HepG2 (cell line): ENCODE results near the gene IGFN1. TPM values are rescaled to one million over a fixed set of nuclear protein-coding genes. Genes with fewer than 3 reads are reported as not detected.

ENCODE experiments used
- ATAC-seq: fragments of 200-7000 bp; cut with Tn5 transposase; 3 replicates; pipeline ENCODE4 v1.9.1; 2020; ENCODE audit warnings: mild to moderate bottlenecking, moderate library complexity
- BruUV-seq: library from RNA; stranded (reverse); fragments of 400-500 nt; replicated peaks from 2 replicates; lab custom pipeline; 2021; lab: Mats Ljungman, UMichigan
- CTCF ChIA-PET: fragments of 300-600 bp; formaldehyde crosslinking; extraction: SDS; loops from one replicate; lab custom pipeline; 2021; ENCODE audit warnings: low total read pairs, inconsistent platforms, low intra/inter-chr PET ratio; lab: Yijun Ruan, JAX
- POLR2A ChIA-PET: fragments of 350-600 bp; sonication (Branson Sonifier 250); formaldehyde crosslinking; loops from one replicate; lab custom pipeline; 2020; ENCODE audit warnings: antibody characterized with exemption, inconsistent platforms; lab: Yijun Ruan, JAX
- DNase-seq: peaks from one replicate; pipeline ENCODE4 v3.0.0-alpha.2; 2015; ENCODE audit warnings: low spot score
- FAIRE-seq: peaks from 3 replicates; lab custom pipeline; 2011; peaks lifted over from hg19 to GRCh38; lab: Jason Lieb, UNC
- H2AFZ ChIP-seq: one replicate; pipeline ENCODE4 v1.6.1; 2011; ENCODE audit warnings: low read length, inconsistent platforms
- H3K27ac ChIP-seq: fragments of 300-600 bp; 3 replicates; pipeline ENCODE4 v1.8.0; 2011; ENCODE audit warnings: mixed run types, mild to moderate bottlenecking, mixed read lengths, low read length, inconsistent platforms; ENCODE audit not compliant: insufficient read depth; ENCODE audit errors: extremely low read length
- H3K27me3 ChIP-seq, 2 experiments: fragments of 200-600 bp in 1 of 2; 2 replicates in 1 of 2; 3 replicates in 1 of 2; pipeline versions ENCODE4 v1.6.0 to v1.8.0; 2011; ENCODE audit warnings: low read length in 2 of 2, mild to moderate bottlenecking in 2 of 2, moderate library complexity in 2 of 2, inconsistent platforms in 1 of 2; ENCODE audit not compliant: insufficient read depth in 2 of 2, control insufficient read depth in 1 of 2
- H3K36me3 ChIP-seq, 2 experiments: fragments of 200-600 bp in 1 of 2; replicated peaks in 1 of 2; 2 replicates in 1 of 2; 3 replicates in 1 of 2; pipeline versions ENCODE4 v1.5.1 to v1.8.0; 2011; ENCODE audit warnings: low read length in 2 of 2, inconsistent platforms in 1 of 2; ENCODE audit not compliant: insufficient read depth in 2 of 2, control insufficient read depth in 1 of 2
- H3K4me1 ChIP-seq: 2 replicates; pipeline ENCODE4 v1.5.1; 2012; ENCODE audit warnings: low read length, inconsistent platforms; ENCODE audit not compliant: insufficient read depth
- H3K4me2 ChIP-seq: 2 replicates; pipeline ENCODE4 v1.6.0; 2011; ENCODE audit warnings: low read depth, low read length, inconsistent platforms
- H3K4me3 ChIP-seq, 3 experiments: fragments of 200-600 bp in 1 of 3; sonication (generic), shearing (Covaris generic) in 1 of 3; replicated peaks in 1 of 3; 2 replicates each; pipeline ENCODE4 v1.5.1; 2011 to 2016; ENCODE audit warnings: low read length in 3 of 3, inconsistent platforms in 2 of 3, low read depth in 2 of 3, mild to moderate bottlenecking in 2 of 3, control low read depth in 1 of 3, mixed read lengths in 1 of 3; ENCODE audit not compliant: insufficient read depth in 1 of 3
- H3K79me2 ChIP-seq: one replicate; pipeline ENCODE4 v1.6.1; 2011; ENCODE audit warnings: low read length, inconsistent platforms; ENCODE audit not compliant: insufficient read depth
- H3K9ac ChIP-seq: 2 replicates; pipeline ENCODE4 v1.6.0; 2011; ENCODE audit warnings: mild to moderate bottlenecking, low read depth, low read length, inconsistent platforms; ENCODE audit not compliant: insufficient read depth
- H3K9me3 ChIP-seq: 2 replicates; pipeline ENCODE4 v1.5.1; 2012; ENCODE audit warnings: mild to moderate bottlenecking, low read length
- H4K20me1 ChIP-seq: 2 replicates; pipeline ENCODE4 v1.6.0; 2011; ENCODE audit warnings: inconsistent platforms, mild to moderate bottlenecking, low read length, moderate library complexity; ENCODE audit not compliant: insufficient read depth
- FOSL1 ChIP-seq: sonication (generic); formaldehyde crosslinking; IDR thresholded peaks from 2 replicates; pipeline ENCODE4 v1.9.0; 2021; ENCODE audit warnings: missing genetic modification reagents, borderline replicate concordance
- GTF2F1 ChIP-seq: fragments of 150-350 bp; IDR thresholded peaks from 2 replicates; pipeline ENCODE4 v1.6.1; 2014; ENCODE audit warnings: low read length
- HIC2 ChIP-seq: sonication (generic); formaldehyde crosslinking; IDR thresholded peaks from 2 replicates; pipeline ENCODE4 v1.9.0; 2022; ENCODE audit warnings: low read depth, missing genetic modification reagents
- IKZF1 ChIP-seq: fragments of 450-650 bp; IDR thresholded peaks from 2 replicates; pipeline ENCODE4 v1.7.1; 2016
- MAZ ChIP-seq, 2 experiments: sonication (generic) in 1 of 2; formaldehyde crosslinking in 1 of 2; IDR thresholded peaks; 2 replicates each; pipeline versions ENCODE4 v1.5.0 to v1.6.1; 2012 to 2020; ENCODE audit warnings: low read depth in 2 of 2, mild to moderate bottlenecking in 2 of 2, borderline replicate concordance in 1 of 2, improper control_type of control experiment in 1 of 2, low read length in 1 of 2, missing genetic modification reagents in 1 of 2, moderate library complexity in 1 of 2
- NR2F2 ChIP-seq: IDR thresholded peaks from 2 replicates; pipeline ENCODE4 v1.6.1; 2012; ENCODE audit warnings: low read depth, inconsistent platforms, borderline replicate concordance
- NR2F6 ChIP-seq, 2 experiments: IDR thresholded peaks; 2 replicates each; pipeline ENCODE4 v1.6.1; 2016; ENCODE audit warnings: antibody characterized with exemption in 1 of 2, mild to moderate bottlenecking in 1 of 2
- NRL ChIP-seq: sonication (generic); formaldehyde crosslinking; IDR thresholded peaks from 2 replicates; pipeline ENCODE4 v1.5.0; 2020; ENCODE audit warnings: missing genetic modification reagents, mild to moderate bottlenecking, moderate library complexity, borderline replicate concordance
- POLR2G ChIP-seq: fragments of 200-400 bp; formaldehyde crosslinking; IDR thresholded peaks from 2 replicates; pipeline ENCODE4 v1.6.1; 2018; ENCODE audit warnings: mild to moderate bottlenecking, low read depth, low read length, moderate library complexity
- RFXAP ChIP-seq: sonication (generic); formaldehyde crosslinking; IDR thresholded peaks from 2 replicates; pipeline ENCODE4 v1.4.0; 2020; ENCODE audit warnings: missing genetic modification reagents, borderline replicate concordance
- SSRP1 ChIP-seq: IDR thresholded peaks from 2 replicates; pipeline ENCODE4 v1.6.1; 2016; ENCODE audit warnings: control low read depth
- TRIM24 ChIP-seq: sonication (generic); formaldehyde crosslinking; IDR thresholded peaks from 2 replicates; pipeline ENCODE4 v1.8.0; 2022; ENCODE audit warnings: mild to moderate bottlenecking, missing genetic modification reagents
- XRCC5 ChIP-seq: fragments of 200-400 bp; formaldehyde crosslinking; optimal IDR thresholded peaks from 2 replicates; pipeline ENCODE3; 2017; ENCODE audit warnings: mild to moderate bottlenecking, low read length
- ZBTB49 ChIP-seq: sonication (generic); formaldehyde crosslinking; IDR thresholded peaks from 2 replicates; pipeline ENCODE4 v1.4.0; 2020; ENCODE audit warnings: missing genetic modification reagents, borderline replicate concordance
- ZFP36 ChIP-seq: fragments of 150-350 bp; IDR thresholded peaks from 2 replicates; pipeline ENCODE4 v1.6.1; 2018; ENCODE audit warnings: borderline replicate concordance, low read length, low read depth; ENCODE audit not compliant: partially characterized antibody
- ZNF101 ChIP-seq: sonication (generic); formaldehyde crosslinking; IDR thresholded peaks from 2 replicates; pipeline ENCODE4 v1.4.0; 2020; ENCODE audit warnings: mild to moderate bottlenecking, low read depth, missing genetic modification reagents, borderline replicate concordance
- ZNF160 ChIP-seq: sonication (generic); formaldehyde crosslinking; IDR thresholded peaks from 2 replicates; pipeline ENCODE4 v1.8.0; 2022; ENCODE audit warnings: mild to moderate bottlenecking, inconsistent platforms, missing genetic modification reagents
- ZNF510 ChIP-seq: sonication (generic); formaldehyde crosslinking; IDR thresholded peaks from 2 replicates; pipeline ENCODE4 v1.4.0; 2020; ENCODE audit warnings: low read depth, mild to moderate bottlenecking, missing genetic modification reagents
- ZNF567 ChIP-seq: sonication (generic); formaldehyde crosslinking; IDR thresholded peaks from 2 replicates; pipeline ENCODE4 v1.8.1; 2023; ENCODE audit warnings: mild to moderate bottlenecking, missing genetic modification reagents, borderline replicate concordance
- ZNF597 ChIP-seq: sonication (generic); formaldehyde crosslinking; IDR thresholded peaks from 2 replicates; pipeline ENCODE4 v1.5.0; 2020; ENCODE audit warnings: missing genetic modification reagents
- WGBS: methylation state at CpG from one replicate; pipeline ENCODE4 v1.1.6; 2017; ENCODE audit warnings: low lambda C conversion rate; 5-methylcytosine and 5-hydroxymethylcytosine counted together
- in situ Hi-C: cut with HindIII; loops from 2 replicates; pipeline ENCODE4 v1.10.0; 2017; ENCODE audit warnings: low pct_unique_long_range_greater_than_20kb; ENCODE audit not compliant: extremely low pct_ligation_motif_present
- intact Hi-C: fragments of 100-400 bp; cut with micrococcal nuclease; formaldehyde crosslinking; loops from one replicate; pipeline ENCODE4 v1.10.0; 2022; ENCODE audit not compliant: unreplicated experiment
- polyA plus RNA-seq, 8 experiments: library from polyadenylated mRNA; depleted of rRNA in 3 of 8; stranded (reverse) in 7 of 8; unstranded in 1 of 8; fragments of >200 nt; fragmentation: Illumina TruSeq in 4 of 8; extraction: Trizol in 4 of 8; gene quantifications; 2 replicates each; pipeline versions ENCODE4 v1.2.1 to v1.2.3, GENCODE V29; 2011 to 2016; ENCODE audit warnings: low read depth in 4 of 8, missing spikeins in 1 of 8, mixed read lengths in 1 of 8; ENCODE audit not compliant: insufficient read depth in 1 of 8
- total RNA-seq, 5 experiments: library from RNA; depleted of rRNA; stranded (reverse); fragments of >200 nt; fragmentation: Illumina TruSeq; extraction: Trizol; gene quantifications; 2 replicates each; pipeline ENCODE4 v1.2.3, GENCODE V29; 2016; ENCODE audit warnings: low read depth in 1 of 5

The IGFN1 gene
- total and polyA plus RNA-seq, 2 of the 13 experiments (the other 11 are each of a cell fraction or from before 2014, with no cell fraction given) = 0.04 to 0.05 TPM

- no peaks in the 10 kb centered on the region for H3K9me3 ChIP-seq
- DNase-seq (no peak), FAIRE-seq (no peak), ATAC-seq (no peak)
- H3K79me2 ChIP-seq = no peaks in the 10 kb centered on the region
- ChIA-PET POLR2A (interaction anchor here (0.9 kb wide), 1 partner anchor 16 kb away, joined by 3 read pairs; no protein-coding TSS in a partner anchor), CTCF (no interaction called here)
- no peaks in the 10 kb centered on the region for H3K36me3 ChIP-seq
- no peak overlapping the region for H2AFZ ChIP-seq
- WGBS = 29% methylated on average over 6 of the region's 6 CpGs
- in situ Hi-C loops (no loop called here), intact Hi-C loops (no loop called here)
- BruUV-seq = no TSS peak
- H3K4me2 ChIP-seq = no peak overlapping the region
- H3K9ac ChIP-seq = no peak overlapping the region
- TF ChIP-seq POLR2G = no peak
- no peak for TF ChIP-seq NR2F2
- no peak for TF ChIP-seq HIC2 (CRISPR knock-in tag)
- TF ChIP-seq RFXAP = no peak
- no peak for TF ChIP-seq IKZF1
- no peak for TF ChIP-seq ZNF510 (CRISPR knock-in tag)
- TF ChIP-seq GTF2F1 = no peak
- no peak for TF ChIP-seq SSRP1 (CRISPR knock-in tag)
- no peak for TF ChIP-seq ZNF160 (CRISPR knock-in tag)
- TF ChIP-seq NRL (CRISPR knock-in tag) = no peak
- TF ChIP-seq FOSL1 = no peak
- TF ChIP-seq ZFP36 = no peak
- TF ChIP-seq ZBTB49 (CRISPR knock-in tag) = no peak
- TF ChIP-seq XRCC5 = no peak
- no peak for TF ChIP-seq ZNF567 (CRISPR knock-in tag)
- no peak for TF ChIP-seq ZNF597 (CRISPR knock-in tag)
- TF ChIP-seq NR2F6 (IDR thresholded peaks at IDR 0.05) = no peak
- TF ChIP-seq NR2F6 (CRISPR knock-in tag; IDR thresholded peaks at IDR 0.05) = no peak
- no peak for TF ChIP-seq ZNF101
- no peak for TF ChIP-seq MAZ (IDR thresholded peaks at IDR 0.05; ENCODE audit: borderline replicate concordance, low read depth, low read length)
- no peak for TF ChIP-seq MAZ (CRISPR knock-in tag; IDR thresholded peaks at IDR 0.05; ENCODE audit: low read depth)
- TF ChIP-seq TRIM24 (CRISPR knock-in tag) = no peak
- H4K20me1 ChIP-seq = no peaks in the 10 kb centered on the region
- no peak overlapping the region for H3K27ac ChIP-seq
- H3K4me3 ChIP-seq = no peak overlapping the region
- peaks cover 6 to 42% of the 10 kb centered on the region in 2 experiments for H3K27me3 ChIP-seq
- peaks cover 2% of the 10 kb centered on the region; the same call in 1 of the 2 replicates for H3K4me1 ChIP-seq
Observed at GRCh38 chr1:201190005-201190404, 619 bp upstream of the IGFN1 start.
